NCI-H1436 treated with DMSO at 0.1 percent for 48 hours (cell line): Measurements from ENCODE around the gene BGLAP.

Experiments
- DNase-seq: peaks from one replicate; lab custom pipeline; 2025; lab: John Stamatoyannopoulos, UW

Gene BGLAP

GRCh38 chr1:156257711-156258110 is 15.7 kb downstream of the BGLAP start:
- DNase-seq: no peak

GRCh38 chr1:156258859-156259258 is 16.9 kb downstream of the BGLAP start:
- DNase-seq: no peak

GRCh38 chr1:156259805-156260204 is 17.8 kb downstream of the BGLAP start:
- no peak for DNase-seq

GRCh38 chr1:156260896-156261295 is 18.9 kb downstream of the BGLAP start:
- no peak for DNase-seq

- DNase-seq: no peak
These were observed 20.7 kb downstream of the BGLAP start for GRCh38 chr1:156262461-156263287.

GRCh38 chr1:156263288-156263655 is 21.3 kb downstream of the BGLAP start:
- no peak for DNase-seq

GRCh38 chr1:156266051-156266450 is 24.1 kb downstream of the BGLAP start:
- DNase-seq: no peak

- no peak for DNase-seq
These were observed 26.4 kb downstream of the BGLAP start for GRCh38 chr1:156268336-156268735.

- no peak for DNase-seq
These were observed 28.3 kb downstream of the BGLAP start for GRCh38 chr1:156270314-156270713.

GRCh38 chr1:156276532-156276931 is 34.5 kb downstream of the BGLAP start:
- no peak for DNase-seq

GRCh38 chr1:156276966-156277381 is 35.0 kb downstream of the BGLAP start:
- no peak for DNase-seq

- no peak for DNase-seq
These were observed 37.9 kb downstream of the BGLAP start for GRCh38 chr1:156279837-156280236.

- DNase-seq: no peak
These were observed 39.3 kb downstream of the BGLAP start for GRCh38 chr1:156281281-156281680.

- no peak for DNase-seq
These were observed 39.9 kb downstream of the BGLAP start for GRCh38 chr1:156281693-156282478.

GRCh38 chr1:156282479-156283222 is 40.7 kb downstream of the BGLAP start, which contains the start of gene SMG5:
TSS of gene SMG5 (minus strand) at chr1:156282825. CDS start at chr1:156282680, 145 bp downstream.
- peak; percentile 81 for DNase-seq

- no peak for DNase-seq
These were observed 41.5 kb downstream of the BGLAP start for GRCh38 chr1:156283521-156283920.

- no peak for DNase-seq
These were observed 42.1 kb downstream of the BGLAP start, which contains the start of gene TMEM79 for GRCh38 chr1:156284112-156284511. TSS of gene TMEM79 (plus strand) at chr1:156284325. CDS start at chr1:156285227, 902 bp downstream.

GRCh38 chr1:156284757-156285156 is 42.8 kb downstream of the BGLAP start:
- DNase-seq: no peak

- DNase-seq: no peak
These were observed 43.5 kb downstream of the BGLAP start for GRCh38 chr1:156285437-156285836.

GRCh38 chr1:156286061-156286460 is 44.1 kb downstream of the BGLAP start:
- DNase-seq: no peak

- DNase-seq: no peak
These were observed 47.9 kb downstream of the BGLAP start for GRCh38 chr1:156289857-156290256.
